Panc1 (cell line): ENCODE data around the gene PLCL1.

Source experiments
- CTCF ChIP-seq: fragments of 450-650 bp; IDR thresholded peaks from 2 replicates; pipeline ENCODE4 v1.5.1; 2017; ENCODE audit warnings: mild to moderate bottlenecking
- POLR2AphosphoS5 ChIP-seq: IDR thresholded peaks from 2 replicates; pipeline ENCODE4 v1.6.1; 2012; ENCODE audit warnings: mild to moderate bottlenecking, low read depth, low read length, moderate library complexity
- REST ChIP-seq, 2 experiments: IDR thresholded peaks; 2 replicates each; pipeline ENCODE4 v1.6.1; 2011 to 2012; ENCODE audit warnings: low read depth in 2 of 2, control low read depth in 1 of 2, low read length in 1 of 2, mild to moderate bottlenecking in 1 of 2, moderate library complexity in 1 of 2; ENCODE audit not compliant: insufficient read depth in 1 of 2
- TCF7L2 ChIP-seq: IDR thresholded peaks from 2 replicates; pipeline ENCODE4 v1.6.1; 2011; ENCODE audit warnings: mild to moderate bottlenecking, low read depth, low read length, inconsistent platforms

DNA sequence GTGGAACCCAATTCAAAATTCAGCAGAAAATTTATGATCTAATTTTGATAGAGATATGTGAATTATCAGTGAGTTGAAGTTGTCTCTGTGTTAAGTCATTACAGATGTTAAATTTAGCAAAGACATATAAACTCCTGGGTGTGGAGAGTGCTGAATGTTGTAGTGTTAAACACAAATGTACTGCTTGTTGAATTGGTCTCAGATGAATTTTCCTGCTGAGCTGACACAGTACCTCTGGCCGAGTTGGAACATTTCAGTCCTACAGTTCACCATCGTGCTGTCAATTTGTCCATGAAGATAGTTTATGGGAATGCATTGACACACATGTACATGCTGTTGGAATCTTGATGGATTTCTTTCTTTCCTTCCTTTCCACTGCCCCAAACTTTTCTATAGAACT, 255.9 kb downstream of the PLCL1 start:
- TF ChIP-seq CTCF (no peak), REST (IDR thresholded peaks at IDR 0.05; ENCODE audit: insufficient read depth in 1 of 2, low read depth in 2 of 2, low read length in 1 of 2) (no peak), TCF7L2 (no peak), POLR2AphosphoS5 (no peak)
